Esophagus squamous epithelium (tissue), 4 donors: ENCODE data around the gene N4BP2L2.

Experiments
- CTCF ChIP-seq, 6 experiments: fragments of 450-650 bp in 4 of 6; fragments of 200-600 bp in 2 of 6; sonication (generic) in 2 of 6; IDR thresholded peaks; one replicate each; pipeline ENCODE4 v1.5.1; 2016 to 2019; ENCODE audit warnings: antibody characterized with exemption in 6 of 6, mild to moderate bottlenecking in 4 of 6, moderate library complexity in 4 of 6
- POLR2A ChIP-seq, 4 donors: fragments of 450-650 bp; IDR thresholded peaks; one replicate each; pipeline ENCODE4 v1.6.1; 2017; ENCODE audit warnings: antibody characterized with exemption in 4 of 4, mild to moderate bottlenecking in 4 of 4, moderate library complexity in 3 of 4

GRCh38 chr13:32555613-32556012 lies 17.0 kb upstream of the N4BP2L2 start:
- TF ChIP-seq POLR2A (IDR thresholded peaks at IDR 0.05): no peak
- no peak for TF ChIP-seq CTCF (IDR thresholded peaks at IDR 0.05)
